H9 (cell line): ENCODE measurements around the gene MIEF1. TPM values are rescaled to one million over a fixed set of nuclear protein-coding genes. Genes with fewer than 3 reads are reported as not detected.

ENCODE experiments used
- DNase-seq: peaks from one replicate; pipeline ENCODE4 v3.0.0-alpha.2; 2017
- H2AFZ ChIP-seq: one replicate; pipeline ENCODE4 v1.6.1; 2013; ENCODE audit warnings: mild to moderate bottlenecking, low read length, control low read depth, moderate library complexity
- H2AK5ac ChIP-seq: 2 replicates; pipeline ENCODE4 v1.6.1; 2013; ENCODE audit warnings: low read length, control low read depth, mixed read lengths; ENCODE audit not compliant: insufficient read length
- H2BK120ac ChIP-seq: one replicate; pipeline ENCODE4 v1.6.1; 2013; ENCODE audit warnings: low read depth, mild to moderate bottlenecking, low read length, control low read depth, inconsistent platforms; ENCODE audit not compliant: poor library complexity, severe bottlenecking
- H2BK12ac ChIP-seq: 2 replicates; pipeline ENCODE4 v1.6.1; 2013; ENCODE audit warnings: low read length, control low read depth, mixed read lengths, low read depth; ENCODE audit not compliant: insufficient read length
- H2BK15ac ChIP-seq: 2 replicates; pipeline ENCODE4 v1.6.1; 2013; ENCODE audit warnings: low read depth, low read length, control low read depth
- H2BK20ac ChIP-seq: one replicate; pipeline ENCODE4 v1.6.1; 2013; ENCODE audit warnings: low read depth, mild to moderate bottlenecking, low read length, control low read depth, inconsistent platforms; ENCODE audit not compliant: poor library complexity, severe bottlenecking
- H2BK5ac ChIP-seq: 2 replicates; pipeline ENCODE4 v1.6.1; 2013; ENCODE audit warnings: low read length, control low read depth, mixed read lengths; ENCODE audit not compliant: insufficient read length
- H3K14ac ChIP-seq: 2 replicates; pipeline ENCODE4 v1.6.1; 2013; ENCODE audit warnings: low read length, control low read depth; ENCODE audit not compliant: insufficient read depth
- H3K18ac ChIP-seq: 2 replicates; pipeline ENCODE4 v1.6.1; 2013; ENCODE audit warnings: low read depth, mild to moderate bottlenecking, mixed read lengths, low read length, control low read depth; ENCODE audit not compliant: insufficient read length
- H3K23ac ChIP-seq: 2 replicates; pipeline ENCODE4 v1.6.1; 2013; ENCODE audit warnings: low read length, control low read depth, mixed read lengths, low read depth; ENCODE audit not compliant: insufficient read length
- H3K23me2 ChIP-seq: 2 replicates; pipeline ENCODE4 v1.6.1; 2013; ENCODE audit warnings: low read depth, mild to moderate bottlenecking, mixed read lengths, low read length, control low read depth; ENCODE audit not compliant: insufficient read length, poor library complexity, severe bottlenecking
- H3K27ac ChIP-seq: 2 replicates; pipeline ENCODE4 v1.5.1; 2013; ENCODE audit warnings: low read length, control low read depth, mixed read lengths, low read depth; ENCODE audit not compliant: insufficient read length
- H3K27me3 ChIP-seq: 2 replicates; pipeline ENCODE4 v1.6.1; 2013; ENCODE audit warnings: low read length, control low read depth, inconsistent platforms; ENCODE audit not compliant: insufficient read depth
- H3K4ac ChIP-seq: 2 replicates; pipeline ENCODE4 v1.6.1; 2013; ENCODE audit warnings: low read depth, mild to moderate bottlenecking, control low read depth, inconsistent platforms, low read length, moderate library complexity
- H3K4me1 ChIP-seq: 2 replicates; pipeline ENCODE4 v1.6.1; 2013; ENCODE audit warnings: low read length, control low read depth, inconsistent platforms; ENCODE audit not compliant: insufficient read depth
- H3K4me2 ChIP-seq: 2 replicates; pipeline ENCODE4 v1.6.1; 2013; ENCODE audit warnings: low read length, control low read depth, mixed read lengths; ENCODE audit not compliant: insufficient read length, insufficient read depth
- H3K56ac ChIP-seq: 2 replicates; pipeline ENCODE4 v1.6.1; 2013; ENCODE audit warnings: low read depth, mild to moderate bottlenecking, mixed read lengths, low read length, control low read depth; ENCODE audit not compliant: insufficient read length
- H3K79me1 ChIP-seq: 2 replicates; pipeline ENCODE4 v1.6.1; 2013; ENCODE audit warnings: low read depth, mild to moderate bottlenecking, moderate library complexity, low read length, control low read depth, inconsistent platforms; ENCODE audit not compliant: insufficient read depth, poor library complexity, severe bottlenecking
- H3K79me2 ChIP-seq: 2 replicates; pipeline ENCODE4 v1.6.1; 2013; ENCODE audit warnings: low read length, control low read depth, inconsistent platforms; ENCODE audit not compliant: insufficient read depth
- H3K9ac ChIP-seq: 2 replicates; pipeline ENCODE4 v1.6.1; 2013; ENCODE audit warnings: low read length, control low read depth, mixed read lengths; ENCODE audit not compliant: insufficient read length; ENCODE audit errors: extremely low read depth
- H3K9me3 ChIP-seq: one replicate; pipeline ENCODE4 v1.6.1; 2013; ENCODE audit warnings: low read depth, low read length, inconsistent platforms; ENCODE audit not compliant: control insufficient read depth
- H3T11ph ChIP-seq: one replicate; pipeline ENCODE4 v1.6.1; 2013; ENCODE audit warnings: mild to moderate bottlenecking, low read length, control low read depth, inconsistent platforms
- H4K20me1 ChIP-seq: one replicate; pipeline ENCODE4 v1.6.1; 2013; ENCODE audit not compliant: control insufficient read depth, insufficient read length, insufficient read depth
- H4K5ac ChIP-seq: 2 replicates; pipeline ENCODE4 v1.6.1; 2013; ENCODE audit warnings: low read depth, mild to moderate bottlenecking, mixed read lengths, low read length, control low read depth; ENCODE audit not compliant: insufficient read length
- H4K8ac ChIP-seq: replicated peaks from 2 replicates; pipeline ENCODE4 v1.6.1; 2013; ENCODE audit warnings: low read length, control low read depth, mixed read lengths, low read depth; ENCODE audit not compliant: insufficient read length
- H4K91ac ChIP-seq: 2 replicates; pipeline ENCODE4 v1.6.1; 2013; ENCODE audit warnings: low read depth, mild to moderate bottlenecking, moderate library complexity, mixed read lengths, low read length, control low read depth; ENCODE audit not compliant: insufficient read length
- H3K27ac Mint-ChIP-seq, 3 experiments: 2 replicates in 2 of 3; 3 replicates in 1 of 3; pipeline ENCODE4 v1.8.0; 2020 to 2021; ENCODE audit warnings: mixed read lengths in 3 of 3, mild to moderate bottlenecking in 1 of 3, moderate library complexity in 1 of 3
- H3K27me3 Mint-ChIP-seq: 2 replicates; pipeline ENCODE4 v1.8.0; 2021; ENCODE audit warnings: low read depth, mild to moderate bottlenecking, moderate library complexity, mixed read lengths
- H3K36me3 Mint-ChIP-seq, 3 experiments: 2 replicates in 2 of 3; 3 replicates in 1 of 3; pipeline ENCODE4 v1.8.0; 2020 to 2021; ENCODE audit warnings: low read depth in 3 of 3, mixed read lengths in 3 of 3; ENCODE audit not compliant: insufficient read depth in 1 of 3
- H3K4me1 Mint-ChIP-seq, 2 experiments: 2 replicates each; pipeline ENCODE4 v1.8.0; 2020; ENCODE audit warnings: mixed read lengths in 2 of 2
- H3K4me3 Mint-ChIP-seq, 2 experiments: 2 replicates in 1 of 2; 3 replicates in 1 of 2; pipeline ENCODE4 v1.8.0; 2020 to 2021; ENCODE audit warnings: mild to moderate bottlenecking in 2 of 2, mixed read lengths in 2 of 2, moderate library complexity in 1 of 2
- H3K9me3 Mint-ChIP-seq, 2 experiments: 2 replicates in 1 of 2; 3 replicates in 1 of 2; pipeline ENCODE4 v1.8.0; 2020; ENCODE audit warnings: mild to moderate bottlenecking in 2 of 2, mixed read lengths in 2 of 2, moderate library complexity in 1 of 2
- WGBS: extraction: QIAGEN DNeasy Blood & Tissue Kit; methylation state at CpG from one replicate; pipeline ENCODE4 v1.1.7; 2013; ENCODE audit warnings: missing lambda C conversion rate, low lambda C conversion rate, mixed read lengths; ENCODE audit not compliant: insufficient read length; ENCODE audit errors: extremely low coverage; 5-methylcytosine and 5-hydroxymethylcytosine counted together
- total RNA-seq: library from RNA; stranded (reverse); gene quantifications from 2 replicates; pipeline ENCODE4 v1.2.1, GENCODE V29; 2021
- TF ChIP-seq, protein P1 (sequence below): fragments of 200-600 bp; sonication (generic); conservative IDR thresholded peaks from 3 replicates; pipeline ENCODE4 v1.8.0; 2021; ENCODE audit warnings: antibody characterized with exemption, mild to moderate bottlenecking

MIEF1 gene
- total RNA-seq, 1 experiment from 2014 or later, result 32.6 TPM

GRCh38 chr22:39463931-39464390 is 38.1 kb upstream of the MIEF1 start:
- Histone ChIP-seq H4K91ac (no peak overlapping the region), H3K4ac (no peak overlapping the region), H3K79me2 (no peaks in the 10 kb centered on the region), H3K18ac (no peak overlapping the region), H3K79me1 (no peaks in the 10 kb centered on the region), H3K9ac (no peak overlapping the region), H2AFZ (no peak overlapping the region), H2BK120ac (no peak overlapping the region), H3K27me3 (no peaks in the 10 kb centered on the region), H4K20me1 (peaks cover 2% of the 10 kb centered on the region), H3K14ac (no peak overlapping the region), H4K5ac (no peak overlapping the region), H2BK15ac (no peak overlapping the region), H3K4me2 (no peak overlapping the region), H2AK5ac (no peak overlapping the region), H4K8ac (no peak overlapping the region), H3T11ph (no peak overlapping the region), H3K27ac (no peak overlapping the region), H2BK5ac (no peak overlapping the region), H2BK12ac (no peak overlapping the region), H3K4me1 (no peaks in the 10 kb centered on the region), H2BK20ac (no peak overlapping the region), H3K9me3 (no peaks in the 10 kb centered on the region), H3K23me2 (no peaks in the 10 kb centered on the region), H3K23ac (no peak overlapping the region), H3K56ac (no peak overlapping the region)
- TF ChIP-seq, protein P1, sequence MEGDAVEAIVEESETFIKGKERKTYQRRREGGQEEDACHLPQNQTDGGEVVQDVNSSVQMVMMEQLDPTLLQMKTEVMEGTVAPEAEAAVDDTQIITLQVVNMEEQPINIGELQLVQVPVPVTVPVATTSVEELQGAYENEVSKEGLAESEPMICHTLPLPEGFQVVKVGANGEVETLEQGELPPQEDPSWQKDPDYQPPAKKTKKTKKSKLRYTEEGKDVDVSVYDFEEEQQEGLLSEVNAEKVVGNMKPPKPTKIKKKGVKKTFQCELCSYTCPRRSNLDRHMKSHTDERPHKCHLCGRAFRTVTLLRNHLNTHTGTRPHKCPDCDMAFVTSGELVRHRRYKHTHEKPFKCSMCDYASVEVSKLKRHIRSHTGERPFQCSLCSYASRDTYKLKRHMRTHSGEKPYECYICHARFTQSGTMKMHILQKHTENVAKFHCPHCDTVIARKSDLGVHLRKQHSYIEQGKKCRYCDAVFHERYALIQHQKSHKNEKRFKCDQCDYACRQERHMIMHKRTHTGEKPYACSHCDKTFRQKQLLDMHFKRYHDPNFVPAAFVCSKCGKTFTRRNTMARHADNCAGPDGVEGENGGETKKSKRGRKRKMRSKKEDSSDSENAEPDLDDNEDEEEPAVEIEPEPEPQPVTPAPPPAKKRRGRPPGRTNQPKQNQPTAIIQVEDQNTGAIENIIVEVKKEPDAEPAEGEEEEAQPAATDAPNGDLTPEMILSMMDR, result no peak
- Mint-ChIP-seq H3K27ac (no peak overlapping the region), H3K4me3 (no peak overlapping the region), H3K9me3 (no peaks in the 10 kb centered on the region), H3K27me3 (peaks cover 45% of the 10 kb centered on the region), H3K4me1 (peaks cover 0 to 4% of the 10 kb centered on the region in 2 experiments; a peak in 2 of 4 replicates), H3K36me3 (no peaks in the 10 kb centered on the region)
- WGBS, result no CpG with 5 or more reads among the region's 10 CpGs
- no peak for DNase-seq
